ENCODE results near the gene UBQLNL.

DNA sequence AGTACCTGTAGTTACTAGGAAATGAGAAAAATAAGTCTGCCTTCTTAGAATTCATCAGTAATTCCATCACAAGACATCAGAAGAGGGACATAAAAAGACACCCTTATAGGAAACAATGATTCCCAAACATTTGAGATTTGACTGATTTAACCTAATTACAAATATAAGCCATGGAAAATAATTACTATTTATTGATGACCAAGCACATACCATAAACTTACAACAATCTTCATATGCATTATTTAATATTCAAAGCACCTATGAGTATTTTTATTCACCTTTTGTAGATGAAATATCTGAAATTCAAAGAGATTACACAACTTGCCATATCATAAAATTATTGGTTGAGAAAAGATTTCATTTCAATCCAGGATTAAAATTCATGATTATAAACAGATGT is 42.6 kb downstream of the UBQLNL start:
- TF ChIP-seq, protein P1, sequence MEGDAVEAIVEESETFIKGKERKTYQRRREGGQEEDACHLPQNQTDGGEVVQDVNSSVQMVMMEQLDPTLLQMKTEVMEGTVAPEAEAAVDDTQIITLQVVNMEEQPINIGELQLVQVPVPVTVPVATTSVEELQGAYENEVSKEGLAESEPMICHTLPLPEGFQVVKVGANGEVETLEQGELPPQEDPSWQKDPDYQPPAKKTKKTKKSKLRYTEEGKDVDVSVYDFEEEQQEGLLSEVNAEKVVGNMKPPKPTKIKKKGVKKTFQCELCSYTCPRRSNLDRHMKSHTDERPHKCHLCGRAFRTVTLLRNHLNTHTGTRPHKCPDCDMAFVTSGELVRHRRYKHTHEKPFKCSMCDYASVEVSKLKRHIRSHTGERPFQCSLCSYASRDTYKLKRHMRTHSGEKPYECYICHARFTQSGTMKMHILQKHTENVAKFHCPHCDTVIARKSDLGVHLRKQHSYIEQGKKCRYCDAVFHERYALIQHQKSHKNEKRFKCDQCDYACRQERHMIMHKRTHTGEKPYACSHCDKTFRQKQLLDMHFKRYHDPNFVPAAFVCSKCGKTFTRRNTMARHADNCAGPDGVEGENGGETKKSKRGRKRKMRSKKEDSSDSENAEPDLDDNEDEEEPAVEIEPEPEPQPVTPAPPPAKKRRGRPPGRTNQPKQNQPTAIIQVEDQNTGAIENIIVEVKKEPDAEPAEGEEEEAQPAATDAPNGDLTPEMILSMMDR (IDR thresholded peaks at IDR 0.05), result no peak
- no peak for TF ChIP-seq POLR2A (IDR thresholded peaks at IDR 0.05)

All from Peyer's patch (tissue), 4 donors.